Measurements from ENCODE around the gene NFATC2. TPM values are rescaled to one million over a fixed set of nuclear protein-coding genes. Genes with fewer than 3 reads are reported as not detected.

The NFATC2 gene
- total and polyA plus RNA-seq, 4 donors: 2.5 to 4.6 (median 3.0) TPM

GRCh38 chr20:51562027-51562331 lies 19.5 kb upstream of the NFATC2 start:
- Histone ChIP-seq H3K36me3 (ENCODE audit: control insufficient read depth, insufficient read depth, low read length) (no peaks in the 10 kb centered on the region), H3K27me3 (ENCODE audit: control insufficient read depth, insufficient read depth, low read length) (peaks cover 32% of the 10 kb centered on the region), H3K4me3 (ENCODE audit: low read depth, low read length) (peak overlapping the region; percentile 49), H3K4me1 (ENCODE audit: control insufficient read depth, insufficient read depth, low read length) (peaks cover 41% of the 10 kb centered on the region), H3K9me3 (ENCODE audit: control insufficient read depth, insufficient read depth, low read length) (no peaks in the 10 kb centered on the region), H3K27ac (ENCODE audit: low read depth, low read length) (peak overlapping the region; percentile 98)
- DNase-seq (ENCODE audit: low read depth in 4 of 6, low spot score in 6 of 6): peak in 1 of 6 donors; percentile 72
- WGBS (ENCODE audit: insufficient coverage): 0% methylated on average over 8 of the region's 10 CpGs

DNA sequence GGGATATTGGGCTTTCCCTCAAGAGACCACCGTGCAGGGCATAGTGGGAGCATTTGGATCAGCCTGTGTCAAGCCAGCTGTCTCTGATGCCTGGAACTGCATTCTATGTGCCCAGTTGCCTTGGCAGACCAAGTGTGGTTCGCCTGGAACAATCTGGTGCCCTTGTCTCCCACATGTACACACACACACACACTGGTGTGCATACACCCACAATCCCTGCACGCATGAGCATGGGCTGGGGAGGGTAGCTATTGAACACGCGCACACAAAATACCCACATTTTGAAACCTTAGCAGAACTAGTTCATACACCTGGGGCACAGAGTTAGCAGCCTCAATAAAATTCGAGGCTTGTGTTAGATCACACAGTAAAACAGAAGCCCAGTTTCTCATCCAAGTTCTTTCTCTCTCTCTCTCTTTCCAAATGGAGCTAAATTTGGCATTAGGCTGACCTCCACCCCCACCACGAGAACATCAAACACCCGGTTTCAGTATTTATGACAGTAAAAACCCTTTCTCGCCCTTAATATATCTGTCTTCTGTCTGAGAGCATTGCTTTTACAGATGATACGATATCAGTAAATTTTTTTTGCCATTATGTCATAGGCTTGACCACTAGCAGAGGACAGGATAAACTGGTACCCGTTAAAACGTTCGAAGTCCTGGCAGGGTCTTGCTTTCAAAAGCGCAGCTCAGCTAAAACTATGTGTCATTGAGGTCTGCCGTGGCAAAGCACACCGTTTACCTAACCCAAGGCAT lies 18.2 kb upstream of the NFATC2 start:
- H3K4me3 ChIP-seq (ENCODE audit: low read depth, low read length): peak overlapping the region; percentile 49
- peaks cover 40% of the 10 kb centered on the region for H3K4me1 ChIP-seq (ENCODE audit: control insufficient read depth, insufficient read depth, low read length)
- no peaks in the 10 kb centered on the region for H3K36me3 ChIP-seq (ENCODE audit: control insufficient read depth, insufficient read depth, low read length)
- H3K27me3 ChIP-seq (ENCODE audit: control insufficient read depth, insufficient read depth, low read length): peaks cover 32% of the 10 kb centered on the region
- peak in 2 of 6 donors; percentile 7 to 44 for DNase-seq (ENCODE audit: low read depth in 4 of 6, low spot score in 6 of 6)
- H3K27ac ChIP-seq (ENCODE audit: low read depth, low read length): peak overlapping the region; percentile 98
- WGBS (ENCODE audit: insufficient coverage): 19% methylated on average over 9 of the region's 16 CpGs
- no peaks in the 10 kb centered on the region for H3K9me3 ChIP-seq (ENCODE audit: control insufficient read depth, insufficient read depth, low read length)

GRCh38 chr20:51560042-51560441 lies 17.5 kb upstream of the NFATC2 start:
- DNase-seq (ENCODE audit: low read depth in 4 of 6, low spot score in 6 of 6): no peak
- Histone ChIP-seq H3K36me3 (ENCODE audit: control insufficient read depth, insufficient read depth, low read length) (no peaks in the 10 kb centered on the region), H3K4me3 (ENCODE audit: low read depth, low read length) (no peak overlapping the region), H3K9me3 (ENCODE audit: control insufficient read depth, insufficient read depth, low read length) (no peaks in the 10 kb centered on the region), H3K27me3 (ENCODE audit: control insufficient read depth, insufficient read depth, low read length) (peaks cover 32% of the 10 kb centered on the region), H3K4me1 (ENCODE audit: control insufficient read depth, insufficient read depth, low read length) (peaks cover 35% of the 10 kb centered on the region), H3K27ac (ENCODE audit: low read depth, low read length) (peak overlapping the region; percentile 98)
- no CpG with 5 or more reads among the region's 1 CpG for WGBS (ENCODE audit: insufficient coverage)

- WGBS (ENCODE audit: insufficient coverage): 91% methylated on average over 9 of the region's 11 CpGs
- Histone ChIP-seq H3K4me1 (ENCODE audit: control insufficient read depth, insufficient read depth, low read length) (no peaks in the 10 kb centered on the region), H3K4me3 (ENCODE audit: low read depth, low read length) (no peak overlapping the region), H3K27ac (ENCODE audit: low read depth, low read length) (no peak overlapping the region), H3K9me3 (ENCODE audit: control insufficient read depth, insufficient read depth, low read length) (no peaks in the 10 kb centered on the region), H3K27me3 (ENCODE audit: control insufficient read depth, insufficient read depth, low read length) (peaks cover 10% of the 10 kb centered on the region), H3K36me3 (ENCODE audit: control insufficient read depth, insufficient read depth, low read length) (no peaks in the 10 kb centered on the region)
- no peak for DNase-seq (ENCODE audit: low read depth in 4 of 6, low spot score in 6 of 6)
Measured at GRCh38 chr20:51554538-51555165, 12.1 kb upstream of the NFATC2 start.

- 84% methylated on average over 7 of the region's 8 CpGs for WGBS (ENCODE audit: insufficient coverage)
- DNase-seq (ENCODE audit: low read depth in 4 of 6, low spot score in 6 of 6): no peak
- H3K36me3 ChIP-seq (ENCODE audit: control insufficient read depth, insufficient read depth, low read length): no peaks in the 10 kb centered on the region
Measured at GRCh38 chr20:51553897-51554486, 11.5 kb upstream of the NFATC2 start.

GRCh38 chr20:51551186-51551585 lies 8.7 kb upstream of the NFATC2 start:
- Histone ChIP-seq H3K9me3 (ENCODE audit: control insufficient read depth, insufficient read depth, low read length) (no peaks in the 10 kb centered on the region), H3K4me1 (ENCODE audit: control insufficient read depth, insufficient read depth, low read length) (no peaks in the 10 kb centered on the region), H3K27ac (ENCODE audit: low read depth, low read length) (no peak overlapping the region), H3K4me3 (ENCODE audit: low read depth, low read length) (no peak overlapping the region), H3K36me3 (ENCODE audit: control insufficient read depth, insufficient read depth, low read length) (no peaks in the 10 kb centered on the region), H3K27me3 (ENCODE audit: control insufficient read depth, insufficient read depth, low read length) (peaks cover 2% of the 10 kb centered on the region)
- DNase-seq (ENCODE audit: low read depth in 4 of 6, low spot score in 6 of 6): no peak
- 94% methylated on average over 2 of the region's 3 CpGs for WGBS (ENCODE audit: insufficient coverage)

More at GRCh38 chr20:51553897-51554486, 11.5 kb upstream of the NFATC2 start:
- Histone ChIP-seq H3K4me1 (ENCODE audit: control insufficient read depth, insufficient read depth, low read length) (no peaks in the 10 kb centered on the region), H3K4me3 (ENCODE audit: low read depth, low read length) (no peak overlapping the region), H3K27me3 (ENCODE audit: control insufficient read depth, insufficient read depth, low read length) (peaks cover 5% of the 10 kb centered on the region), H3K27ac (ENCODE audit: low read depth, low read length) (no peak overlapping the region), H3K9me3 (ENCODE audit: control insufficient read depth, insufficient read depth, low read length) (no peaks in the 10 kb centered on the region)

DNA sequence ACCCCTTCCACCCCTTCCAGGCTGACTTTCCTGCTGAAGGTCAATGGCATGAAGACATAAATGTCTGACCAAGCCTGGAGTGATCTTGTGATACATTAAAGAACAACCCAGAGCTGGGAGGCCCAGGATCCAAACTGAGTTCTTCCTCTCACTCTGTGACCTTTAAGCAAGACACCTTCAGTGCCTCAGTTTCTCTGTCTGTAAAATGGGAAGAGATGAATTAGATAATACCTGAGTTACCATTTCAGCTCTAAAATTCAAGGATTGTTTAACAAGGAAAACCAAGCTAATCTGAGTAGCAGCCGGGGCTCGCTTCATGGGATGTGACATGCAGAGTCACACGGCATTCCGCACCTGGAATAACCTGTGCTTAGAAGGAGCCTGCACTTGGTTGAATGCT lies 7.0 kb upstream of the NFATC2 start:
- DNase-seq (ENCODE audit: low read depth in 4 of 6, low spot score in 6 of 6): no peak
- H3K9me3 ChIP-seq (ENCODE audit: control insufficient read depth, insufficient read depth, low read length): no peaks in the 10 kb centered on the region
- peaks cover 5% of the 10 kb centered on the region for H3K27me3 ChIP-seq (ENCODE audit: control insufficient read depth, insufficient read depth, low read length)
- no peak overlapping the region for H3K4me3 ChIP-seq (ENCODE audit: low read depth, low read length)
- 95% methylated on average over 4 of the region's 4 CpGs for WGBS (ENCODE audit: insufficient coverage)
- H3K4me1 ChIP-seq (ENCODE audit: control insufficient read depth, insufficient read depth, low read length): no peaks in the 10 kb centered on the region
- H3K27ac ChIP-seq (ENCODE audit: low read depth, low read length): no peak overlapping the region
- no peaks in the 10 kb centered on the region for H3K36me3 ChIP-seq (ENCODE audit: control insufficient read depth, insufficient read depth, low read length)

GRCh38 chr20:51547951-51548350 lies 5.4 kb upstream of the NFATC2 start:
- no peak overlapping the region for H3K4me3 ChIP-seq (ENCODE audit: low read depth, low read length)
- H3K27me3 ChIP-seq (ENCODE audit: control insufficient read depth, insufficient read depth, low read length): peaks cover 17% of the 10 kb centered on the region

DNA sequence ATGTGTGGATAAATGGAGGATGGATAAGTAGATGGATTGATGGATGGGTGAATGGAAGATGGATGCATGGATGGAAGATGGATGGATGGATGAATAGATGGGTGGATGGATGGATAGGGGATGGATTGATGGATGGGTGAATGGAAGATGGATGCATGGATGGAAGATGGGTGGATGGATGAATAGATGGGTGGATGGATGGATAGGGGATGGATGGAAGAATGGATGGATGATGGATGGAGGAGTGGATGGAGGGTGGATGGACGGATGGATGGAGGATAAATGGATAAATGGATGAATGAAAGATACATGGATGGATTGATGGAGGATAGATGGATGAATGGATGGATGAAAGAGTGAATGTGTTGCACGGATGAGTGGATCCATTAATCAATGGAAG lies 3.0 kb upstream of the NFATC2 start:
- no peak for DNase-seq (ENCODE audit: low read depth in 4 of 6, low spot score in 6 of 6)
- Histone ChIP-seq H3K9me3 (ENCODE audit: control insufficient read depth, insufficient read depth, low read length) (no peaks in the 10 kb centered on the region), H3K4me3 (ENCODE audit: low read depth, low read length) (no peak overlapping the region), H3K27me3 (ENCODE audit: control insufficient read depth, insufficient read depth, low read length) (peaks cover 28% of the 10 kb centered on the region), H3K27ac (ENCODE audit: low read depth, low read length) (no peak overlapping the region), H3K36me3 (ENCODE audit: control insufficient read depth, insufficient read depth, low read length) (no peaks in the 10 kb centered on the region), H3K4me1 (ENCODE audit: control insufficient read depth, insufficient read depth, low read length) (peaks cover 21% of the 10 kb centered on the region)
- WGBS (ENCODE audit: insufficient coverage): 90% methylated on average over 2 of the region's 2 CpGs

More at GRCh38 chr20:51547951-51548350, 5.4 kb upstream of the NFATC2 start:
- peaks cover 5% of the 10 kb centered on the region for H3K4me1 ChIP-seq (ENCODE audit: control insufficient read depth, insufficient read depth, low read length)
- DNase-seq (ENCODE audit: low read depth in 4 of 6, low spot score in 6 of 6): no peak
- H3K36me3 ChIP-seq (ENCODE audit: control insufficient read depth, insufficient read depth, low read length): no peaks in the 10 kb centered on the region
- WGBS (ENCODE audit: insufficient coverage): 88% methylated on average over 5 of the region's 7 CpGs
- no peak overlapping the region for H3K27ac ChIP-seq (ENCODE audit: low read depth, low read length)
- no peaks in the 10 kb centered on the region for H3K9me3 ChIP-seq (ENCODE audit: control insufficient read depth, insufficient read depth, low read length)

DNA sequence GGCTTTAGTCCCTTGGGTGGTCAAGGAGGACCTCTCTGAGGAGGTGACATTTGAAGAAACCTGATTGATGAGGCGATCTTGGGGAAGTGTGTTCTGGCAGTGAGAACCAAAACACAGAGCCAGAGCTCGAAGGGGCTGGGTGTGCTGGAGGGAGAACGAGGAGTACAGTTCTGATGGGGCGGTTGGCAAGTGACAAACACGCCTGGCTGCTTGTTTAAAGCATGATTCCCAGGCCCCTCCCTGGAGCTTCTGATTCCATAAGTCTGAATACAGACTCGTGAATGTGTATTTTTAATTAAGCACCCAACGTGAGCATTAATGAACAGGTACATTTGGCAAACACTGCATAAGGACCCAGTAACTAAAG lies 886 bp upstream of the NFATC2 start:
- H3K9me3 ChIP-seq (ENCODE audit: control insufficient read depth, insufficient read depth, low read length): no peaks in the 10 kb centered on the region
- no peak overlapping the region for H3K4me3 ChIP-seq (ENCODE audit: low read depth, low read length)
- WGBS (ENCODE audit: insufficient coverage): 73% methylated on average over 5 of the region's 7 CpGs
- H3K36me3 ChIP-seq (ENCODE audit: control insufficient read depth, insufficient read depth, low read length): no peaks in the 10 kb centered on the region
- H3K27ac ChIP-seq (ENCODE audit: low read depth, low read length): no peak overlapping the region
- no peak for DNase-seq (ENCODE audit: low read depth in 4 of 6, low spot score in 6 of 6)
- peaks cover 28% of the 10 kb centered on the region for H3K27me3 ChIP-seq (ENCODE audit: control insufficient read depth, insufficient read depth, low read length)
- peaks cover 21% of the 10 kb centered on the region for H3K4me1 ChIP-seq (ENCODE audit: control insufficient read depth, insufficient read depth, low read length)
